ENCODE results near the gene HBP1.

DNA sequence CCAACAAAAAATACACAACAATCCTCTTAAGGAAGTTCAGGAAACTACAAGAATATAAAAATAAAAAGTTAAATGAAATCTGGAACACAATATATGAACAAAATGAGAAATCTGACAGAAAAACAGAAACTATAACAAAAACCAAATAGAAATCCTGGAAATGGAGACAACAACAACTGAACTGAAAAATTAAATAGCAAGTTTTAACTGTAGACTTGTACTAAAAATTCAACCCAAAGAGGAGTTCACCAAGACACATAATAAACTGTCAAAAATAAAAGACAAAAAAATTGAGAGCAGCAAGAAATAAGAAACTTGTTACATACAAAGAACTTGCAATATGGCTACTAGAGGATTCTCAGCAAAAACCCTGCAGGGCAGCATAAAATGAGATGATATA, 45.1 kb downstream of the HBP1 start:
- TF ChIP-seq, protein P1, sequence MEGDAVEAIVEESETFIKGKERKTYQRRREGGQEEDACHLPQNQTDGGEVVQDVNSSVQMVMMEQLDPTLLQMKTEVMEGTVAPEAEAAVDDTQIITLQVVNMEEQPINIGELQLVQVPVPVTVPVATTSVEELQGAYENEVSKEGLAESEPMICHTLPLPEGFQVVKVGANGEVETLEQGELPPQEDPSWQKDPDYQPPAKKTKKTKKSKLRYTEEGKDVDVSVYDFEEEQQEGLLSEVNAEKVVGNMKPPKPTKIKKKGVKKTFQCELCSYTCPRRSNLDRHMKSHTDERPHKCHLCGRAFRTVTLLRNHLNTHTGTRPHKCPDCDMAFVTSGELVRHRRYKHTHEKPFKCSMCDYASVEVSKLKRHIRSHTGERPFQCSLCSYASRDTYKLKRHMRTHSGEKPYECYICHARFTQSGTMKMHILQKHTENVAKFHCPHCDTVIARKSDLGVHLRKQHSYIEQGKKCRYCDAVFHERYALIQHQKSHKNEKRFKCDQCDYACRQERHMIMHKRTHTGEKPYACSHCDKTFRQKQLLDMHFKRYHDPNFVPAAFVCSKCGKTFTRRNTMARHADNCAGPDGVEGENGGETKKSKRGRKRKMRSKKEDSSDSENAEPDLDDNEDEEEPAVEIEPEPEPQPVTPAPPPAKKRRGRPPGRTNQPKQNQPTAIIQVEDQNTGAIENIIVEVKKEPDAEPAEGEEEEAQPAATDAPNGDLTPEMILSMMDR (IDR thresholded peaks at IDR 0.05) = no peak
- TF ChIP-seq POLR2A (IDR thresholded peaks at IDR 0.05) = no peak

All from lower leg skin (tissue), 3 donors.